Stimulated activated CD8-positive, alpha-beta memory T cell treated with anti-CD3 and anti-CD28 coated beads, Interleukin-12 subunit alpha, Interleukin-12 subunit beta, amount 100 ng/mL, for 1 hour (primary cell): ENCODE measurements around the gene SPATA3.

ENCODE experiments used
- DNase-seq: peaks from one replicate; pipeline ENCODE4 v3.0.0-alpha.2; 2020; ENCODE audit warnings: low read depth

Gene SPATA3

GRCh38 chr2:231029563-231029962 is 33.6 kb downstream of the SPATA3 start:
- DNase-seq = no peak

GRCh38 chr2:231030725-231031124 is 34.8 kb downstream of the SPATA3 start:
- DNase-seq = no peak

GRCh38 chr2:231032575-231033140 is 36.7 kb downstream of the SPATA3 start:
- no peak for DNase-seq

DNA sequence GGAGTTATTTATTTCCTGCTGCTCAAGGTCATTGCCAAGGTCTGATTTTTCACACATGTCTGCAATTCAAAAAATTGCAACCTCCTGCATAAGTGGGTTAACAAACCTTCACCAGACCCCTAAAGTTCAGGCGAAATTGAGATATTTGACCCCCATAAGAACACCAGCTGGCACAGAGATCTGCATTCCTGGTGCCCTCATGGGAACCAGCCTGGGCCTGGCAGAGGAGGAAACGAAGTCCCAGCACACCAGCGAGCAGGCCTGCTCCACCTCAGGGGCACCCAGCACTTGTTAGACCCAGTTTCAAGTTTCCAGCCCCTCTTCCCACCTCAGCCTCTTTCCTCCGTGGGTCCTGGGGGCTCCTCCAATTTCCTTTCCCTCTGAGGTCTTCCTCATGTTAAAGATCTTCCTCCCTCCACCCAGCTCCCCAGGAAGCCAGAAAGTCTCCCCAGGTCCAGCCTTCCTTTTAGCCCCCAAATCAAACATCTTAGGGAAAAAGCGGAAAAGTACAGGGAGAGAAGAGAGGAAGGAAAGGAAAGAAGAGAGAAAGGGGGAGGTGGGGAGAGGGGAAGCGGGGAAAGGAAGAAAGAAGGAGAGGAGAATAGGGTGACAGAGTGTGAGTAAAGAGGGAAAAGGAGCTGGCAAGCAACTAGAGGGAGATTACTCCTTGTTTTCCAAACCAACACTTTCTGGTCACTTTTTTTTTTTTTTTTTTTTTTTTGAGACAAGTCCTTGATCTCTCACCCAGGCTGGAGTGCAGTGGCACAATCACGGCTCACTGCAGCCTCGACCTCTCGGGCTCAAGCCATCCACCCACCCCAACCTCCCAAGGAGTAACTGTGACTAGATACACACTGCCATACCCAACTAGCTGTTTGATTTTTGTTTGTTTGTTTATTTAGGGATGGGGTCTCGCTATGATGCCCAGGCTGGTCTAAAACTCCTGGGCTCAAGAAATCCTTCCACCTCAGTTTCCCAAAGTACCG is 37.5 kb downstream of the SPATA3 start:
- DNase-seq = no peak

DNA sequence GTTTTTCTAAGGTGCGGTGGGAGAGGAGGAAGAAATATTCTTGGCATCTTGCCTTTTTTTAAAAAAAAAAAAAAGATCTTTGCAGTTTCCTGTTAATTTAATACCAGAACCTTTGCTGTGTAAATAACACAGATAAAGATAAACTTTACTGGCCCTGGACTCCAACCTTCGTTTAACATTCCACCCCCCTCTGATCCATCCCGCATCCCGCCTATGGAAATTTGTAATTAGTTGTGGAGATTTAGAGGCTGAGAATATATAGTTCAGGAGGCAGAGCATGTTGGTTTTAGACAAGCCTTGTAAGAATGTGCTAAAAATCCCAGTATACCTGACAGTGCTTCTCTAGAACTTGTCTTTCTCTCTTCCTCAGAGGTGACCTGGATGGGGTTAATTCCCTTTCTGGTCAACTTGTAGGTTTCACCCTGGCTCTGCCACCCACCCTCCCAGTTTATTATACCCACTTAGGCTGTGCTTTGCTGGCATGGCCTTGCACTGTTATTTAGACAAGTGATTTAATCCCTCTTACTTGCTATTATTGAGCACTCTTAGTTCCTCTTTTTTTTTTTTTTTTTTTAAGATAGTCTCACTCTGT is 38.5 kb downstream of the SPATA3 start:
- DNase-seq = no peak

DNA sequence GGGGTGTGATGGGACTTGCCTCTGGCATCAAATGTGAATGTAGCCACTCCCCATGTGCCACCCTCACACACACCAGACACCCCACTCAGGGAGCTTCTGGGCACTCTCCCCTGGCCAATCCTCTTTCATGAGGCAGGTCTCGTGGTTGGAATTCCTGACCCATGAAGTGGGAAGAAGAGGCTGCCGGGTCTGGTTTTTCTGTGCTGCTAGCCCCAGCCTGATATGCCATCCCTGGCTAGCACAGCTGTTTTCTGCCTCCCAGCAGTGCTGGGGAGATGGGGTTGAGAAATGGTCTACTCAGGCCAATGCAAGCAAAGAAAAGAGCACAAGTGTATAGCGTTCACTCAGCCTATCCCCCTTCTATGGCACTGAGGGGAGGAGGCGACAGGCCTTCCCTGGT is 40.2 kb downstream of the SPATA3 start:
- no peak for DNase-seq

- DNase-seq = no peak
Measured at GRCh38 chr2:231036578-231037106, 40.7 kb downstream of the SPATA3 start.

DNA sequence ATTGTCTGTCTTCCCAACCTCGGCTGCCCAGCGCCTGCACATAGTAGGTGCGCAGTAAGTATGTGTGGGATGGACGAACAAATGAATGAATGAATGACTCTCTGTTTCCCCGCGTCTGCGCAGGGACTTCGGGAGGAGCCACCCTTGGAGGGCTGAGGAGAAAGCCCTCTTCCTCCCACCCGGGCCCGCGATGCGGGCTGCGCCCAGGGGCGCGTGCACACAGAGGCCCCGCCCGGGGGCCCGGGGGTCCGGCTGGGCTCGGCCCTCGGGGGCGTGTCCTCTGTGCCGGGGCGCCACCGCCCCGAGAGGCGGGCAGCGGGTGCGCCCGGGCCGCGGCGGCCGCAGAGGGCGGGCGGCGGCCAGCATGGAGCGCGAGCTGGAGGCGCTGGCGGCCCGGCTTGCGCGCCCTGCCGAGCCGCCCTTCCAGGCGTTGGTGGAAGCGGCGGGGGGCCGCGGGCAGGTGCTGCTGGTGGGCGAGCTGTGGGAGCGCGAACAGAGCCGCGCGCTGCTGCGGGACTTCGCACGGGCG is 41.3 kb downstream of the SPATA3 start, which contains the start of gene C2orf72:
Gene C2orf72, plus strand, starts transcription at position 322 of the 529 bp plus-strand sequence. Its CDS starts 43 bp downstream, at position 365.
- DNase-seq = no peak

DNA sequence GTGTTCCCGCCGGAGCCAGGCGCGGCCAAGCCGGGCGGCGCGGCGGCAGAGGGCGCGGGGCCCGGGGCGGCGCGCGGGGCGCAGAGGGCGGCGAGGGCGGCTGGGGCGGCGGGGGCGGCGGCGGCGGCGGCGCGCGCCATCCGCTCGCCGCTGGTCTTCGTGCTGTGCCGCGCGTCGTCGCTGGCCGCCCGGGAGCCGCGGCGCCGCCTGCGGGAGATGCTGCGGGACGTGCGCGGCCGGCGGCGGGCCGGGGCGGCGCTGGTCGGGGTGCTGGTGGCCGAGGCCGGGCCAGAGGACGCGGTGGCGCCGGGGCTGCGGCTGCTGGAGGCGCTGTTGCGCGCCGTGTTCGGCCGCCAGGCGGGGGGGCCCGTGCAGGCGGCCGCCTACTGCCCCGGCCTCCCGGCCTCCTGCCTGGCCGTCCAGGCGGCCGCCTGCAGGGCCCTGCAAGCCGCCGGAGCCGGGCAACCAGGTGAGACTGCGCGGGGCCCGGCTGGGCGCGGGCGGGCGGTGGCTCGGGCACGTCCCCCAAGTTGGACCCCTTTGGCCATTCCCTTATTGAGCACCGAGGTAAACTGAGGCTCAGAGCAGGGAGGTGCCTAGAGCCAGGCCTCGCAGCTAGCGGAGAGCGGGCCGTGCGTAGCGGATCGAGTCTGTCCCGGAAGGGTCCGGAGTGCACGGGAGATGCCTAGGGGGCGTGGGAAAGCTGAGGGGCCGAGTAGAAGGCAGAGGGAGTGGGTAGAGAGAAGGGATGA is 42.0 kb downstream of the SPATA3 start:
- DNase-seq = no peak

DNA sequence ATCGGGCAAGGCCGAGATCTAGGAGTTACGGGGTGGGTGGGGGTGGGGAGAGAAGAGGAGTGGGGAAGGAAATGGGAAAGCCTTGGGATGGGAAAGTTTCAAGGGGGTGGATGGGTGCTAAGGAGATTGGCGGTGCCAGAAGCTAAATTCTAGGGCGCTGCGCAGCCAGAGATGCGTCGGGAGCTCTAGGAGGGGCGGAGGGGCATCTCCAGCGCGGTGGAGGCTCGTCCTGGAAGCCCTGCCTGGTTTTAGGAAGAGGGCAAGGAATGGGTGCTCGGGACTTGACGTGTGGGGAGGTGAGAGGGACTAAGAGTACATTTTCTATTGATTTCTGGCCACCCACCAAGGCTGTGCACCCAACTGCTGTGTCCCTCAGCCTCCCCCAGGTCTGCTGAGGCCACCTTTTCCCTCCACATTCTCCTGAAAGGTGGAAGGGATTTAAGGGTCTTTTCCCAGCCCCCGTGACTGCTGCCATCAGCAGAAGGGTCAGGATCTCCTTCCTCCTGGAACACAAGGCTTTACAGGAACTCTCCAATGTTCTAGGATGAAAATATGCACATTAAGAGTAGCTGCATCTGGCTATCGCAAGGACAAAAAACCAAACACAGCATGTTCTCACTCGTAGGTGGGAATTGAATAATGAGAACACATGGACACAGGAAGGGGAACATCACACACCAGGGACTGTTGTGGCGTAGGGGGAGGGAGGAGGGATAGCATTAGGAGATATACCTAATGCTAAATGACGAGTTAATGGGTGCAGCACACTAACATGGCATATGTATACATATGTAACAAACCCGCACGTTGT is 42.8 kb downstream of the SPATA3 start:
- DNase-seq = no peak

- no peak for DNase-seq
Measured at GRCh38 chr2:231039294-231039664, 43.4 kb downstream of the SPATA3 start.

DNA sequence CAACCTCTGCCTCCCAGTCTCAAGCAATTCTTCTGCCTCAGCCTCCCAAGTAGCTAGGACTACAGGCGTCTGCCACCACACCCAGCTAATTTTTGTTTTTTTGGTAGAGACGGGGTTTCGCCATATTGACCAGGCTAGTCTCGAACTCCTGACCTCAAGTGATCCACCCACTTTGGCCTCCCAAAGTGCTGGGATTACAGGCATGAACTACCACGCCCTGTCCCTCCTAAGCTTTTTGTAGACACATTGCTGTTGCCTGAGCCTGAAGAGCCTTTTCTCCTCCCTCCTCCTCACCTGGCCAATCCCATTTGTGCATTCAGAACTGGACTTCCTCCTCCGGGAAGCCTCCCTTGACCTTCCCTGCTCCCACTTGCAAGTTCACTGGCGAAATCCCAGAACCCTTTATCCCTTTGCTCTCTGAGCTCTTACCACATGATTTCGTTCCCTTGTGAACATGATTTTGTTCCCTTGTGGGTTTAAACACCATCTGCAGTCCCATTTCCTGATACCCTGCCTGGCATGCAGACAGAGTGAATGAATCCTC is 44.0 kb downstream of the SPATA3 start:
- DNase-seq = no peak

- DNase-seq = no peak
Measured at GRCh38 chr2:231041061-231041689, 45.3 kb downstream of the SPATA3 start.

DNA sequence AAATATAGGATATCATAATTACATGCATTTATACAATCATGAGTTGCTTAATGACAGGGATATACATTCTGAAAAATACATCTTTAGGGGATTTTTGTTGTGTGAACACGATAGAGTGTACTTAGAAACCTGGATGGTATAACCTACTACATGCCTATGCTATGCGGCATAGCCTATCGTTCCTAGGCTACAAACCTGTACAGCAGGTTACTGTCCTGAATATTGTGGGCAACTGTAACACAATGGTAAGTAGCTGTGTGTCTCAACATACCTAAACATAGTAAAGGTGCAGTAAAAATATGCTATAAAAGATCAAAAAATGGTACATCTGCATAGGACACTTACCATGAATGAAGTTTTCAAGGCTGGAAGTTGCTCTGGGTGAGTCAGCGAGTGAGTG is 47.9 kb downstream of the SPATA3 start:
- no peak for DNase-seq

- no peak for DNase-seq
Measured at GRCh38 chr2:231046916-231047273, 51.0 kb downstream of the SPATA3 start.

GRCh38 chr2:231047274-231047922 is 51.5 kb downstream of the SPATA3 start:
- DNase-seq = no peak

DNA sequence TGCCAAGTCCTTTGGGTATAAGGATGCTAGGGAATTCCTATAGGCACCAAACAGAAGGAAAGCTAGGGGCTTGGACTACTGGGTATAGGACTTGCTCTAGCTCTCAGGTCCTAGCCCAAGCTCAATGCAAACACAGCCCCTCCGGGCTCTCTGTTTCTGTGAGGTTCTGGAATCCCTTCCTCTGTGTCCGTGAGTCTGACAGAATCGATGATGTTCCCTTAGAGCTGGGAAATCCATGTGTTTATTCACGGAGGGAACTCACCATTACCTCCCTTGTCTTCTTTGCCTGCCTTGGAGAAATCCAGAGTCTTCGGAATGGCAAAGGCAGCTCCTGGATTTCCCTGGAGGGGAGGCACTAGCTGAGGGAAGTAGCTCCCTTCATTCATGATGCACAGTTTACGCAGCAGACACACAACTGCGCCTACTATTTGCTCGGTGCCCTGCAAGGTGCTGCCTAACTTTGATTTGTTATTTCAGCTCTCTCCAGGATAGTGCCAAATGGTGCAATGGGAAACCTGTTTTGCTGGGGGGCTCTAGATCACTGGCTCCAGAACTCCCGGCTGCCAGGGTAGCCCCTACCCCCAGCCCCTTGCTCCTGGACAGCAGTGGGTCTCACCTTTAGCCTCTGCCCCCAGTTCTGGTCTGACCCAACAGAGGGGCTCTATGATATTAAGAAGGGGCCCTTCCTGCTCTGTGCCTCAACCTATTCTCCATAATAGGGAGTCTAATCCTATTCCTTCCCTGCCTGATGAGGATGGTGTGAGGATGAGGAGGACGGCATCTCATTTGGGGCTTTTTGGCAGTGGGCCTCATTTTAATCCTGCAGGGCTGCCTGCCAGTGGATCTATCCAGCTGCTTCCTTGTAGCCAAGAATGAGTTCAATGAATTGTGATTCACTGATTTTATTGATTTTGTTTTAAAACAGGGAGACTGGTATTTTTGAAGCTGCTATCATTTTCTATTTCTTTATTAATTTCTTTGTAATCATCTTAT is 52.3 kb downstream of the SPATA3 start:
- DNase-seq = no peak

GRCh38 chr2:231049286-231050017 is 53.5 kb downstream of the SPATA3 start:
- DNase-seq = no peak
